ENCODE measurements around the gene FBXO42.

- TF ChIP-seq FOXA1 (IDR thresholded peaks at IDR 0.05) (no peak), SP1 (IDR thresholded peaks at IDR 0.05) (no peak), CTBP1 (IDR thresholded peaks at IDR 0.05; ENCODE audit: borderline replicate concordance) (no peak)
These were observed 73.1 kb downstream of the FBXO42 start for GRCh38 chr1:16279186-16279585.

All from HEK293T (cell line).